GM15510 (cell line): Measurements from ENCODE around the gene MGMT.

Experiments used
- POLR2A ChIP-seq: IDR thresholded peaks from 3 replicates; pipeline ENCODE4 v1.6.1; 2011; ENCODE audit warnings: borderline replicate concordance; ENCODE audit not compliant: insufficient read length; ENCODE audit errors: extremely low read depth

MGMT gene

GRCh38 chr10:129694691-129695243 is 227.7 kb downstream of the MGMT start:
- no peak for TF ChIP-seq POLR2A

GRCh38 chr10:129695671-129696070 is 228.6 kb downstream of the MGMT start:
- no peak for TF ChIP-seq POLR2A

GRCh38 chr10:129696636-129697035 is 229.6 kb downstream of the MGMT start:
- TF ChIP-seq POLR2A: no peak

GRCh38 chr10:129697463-129698247 is 230.6 kb downstream of the MGMT start:
- TF ChIP-seq POLR2A: no peak

- no peak for TF ChIP-seq POLR2A
Observed at GRCh38 chr10:129699722-129700340, 232.8 kb downstream of the MGMT start.

GRCh38 chr10:129702605-129703004 is 235.6 kb downstream of the MGMT start:
- TF ChIP-seq POLR2A: no peak

- no peak for TF ChIP-seq POLR2A
Observed at GRCh38 chr10:129703287-129704137, 236.5 kb downstream of the MGMT start.

GRCh38 chr10:129704225-129704624 is 237.2 kb downstream of the MGMT start:
- TF ChIP-seq POLR2A: no peak

GRCh38 chr10:129704786-129705525 is 237.9 kb downstream of the MGMT start:
- no peak for TF ChIP-seq POLR2A

GRCh38 chr10:129705676-129706075 is 238.6 kb downstream of the MGMT start:
- no peak for TF ChIP-seq POLR2A

- TF ChIP-seq POLR2A: no peak
Observed at GRCh38 chr10:129706081-129706480, 239.0 kb downstream of the MGMT start.

GRCh38 chr10:129706523-129706922 is 239.5 kb downstream of the MGMT start:
- TF ChIP-seq POLR2A: no peak

GRCh38 chr10:129707406-129708388 is 240.7 kb downstream of the MGMT start:
- TF ChIP-seq POLR2A: no peak
